ENCODE data around the gene GPR34.
A peak's percentile ranks its signal among the peaks of the same experiment; 100 is the strongest.

GPR34 gene

GRCh38 chrX:41722816-41723618, 34.2 kb downstream of the GPR34 start:
- no peak for DNase-seq (ENCODE audit: low spot score)
- no peak for TF ChIP-seq CTCF (IDR thresholded peaks at IDR 0.05; ENCODE audit: extremely low read depth, missing control alignments)

GRCh38 chrX:41723826-41724225, 35.1 kb downstream of the GPR34 start, which contains the start of gene GPR82:
TSS of gene GPR82 (plus strand) at chrX:41724181. CDS start at chrX:41727027, 2,846 bp downstream.
- no peak for DNase-seq (ENCODE audit: low spot score)
- no peak for TF ChIP-seq CTCF (IDR thresholded peaks at IDR 0.05; ENCODE audit: extremely low read depth, missing control alignments)

GRCh38 chrX:41728125-41728524, 39.4 kb downstream of the GPR34 start:
- no peak for TF ChIP-seq CTCF (IDR thresholded peaks at IDR 0.05; ENCODE audit: extremely low read depth, missing control alignments)
- DNase-seq (ENCODE audit: low spot score), result peak; percentile 3

GRCh38 chrX:41730081-41730480, 41.3 kb downstream of the GPR34 start:
- no peak for DNase-seq (ENCODE audit: low spot score)
- no peak for TF ChIP-seq CTCF (IDR thresholded peaks at IDR 0.05; ENCODE audit: extremely low read depth, missing control alignments)

GRCh38 chrX:41732260-41732659, 43.5 kb downstream of the GPR34 start:
- DNase-seq (ENCODE audit: low spot score), result no peak
- TF ChIP-seq CTCF (IDR thresholded peaks at IDR 0.05; ENCODE audit: extremely low read depth, missing control alignments), result no peak

- TF ChIP-seq CTCF (IDR thresholded peaks at IDR 0.05; ENCODE audit: extremely low read depth, missing control alignments), result no peak
- peak; percentile 33 for DNase-seq (ENCODE audit: low spot score)
These were observed 45.2 kb downstream of the GPR34 start for GRCh38 chrX:41733939-41734338.

GRCh38 chrX:41734530-41734929, 45.8 kb downstream of the GPR34 start:
- TF ChIP-seq CTCF (IDR thresholded peaks at IDR 0.05; ENCODE audit: extremely low read depth, missing control alignments), result no peak
- no peak for DNase-seq (ENCODE audit: low spot score)
